Hypothalamus (tissue), 51 donors: Measurements from ENCODE around the gene GDI1.

Experiments used
- DNase-seq, 51 donors: peaks; one replicate each; lab custom pipeline; 2025; lab: John Stamatoyannopoulos, UW

The GDI1 gene

DNA sequence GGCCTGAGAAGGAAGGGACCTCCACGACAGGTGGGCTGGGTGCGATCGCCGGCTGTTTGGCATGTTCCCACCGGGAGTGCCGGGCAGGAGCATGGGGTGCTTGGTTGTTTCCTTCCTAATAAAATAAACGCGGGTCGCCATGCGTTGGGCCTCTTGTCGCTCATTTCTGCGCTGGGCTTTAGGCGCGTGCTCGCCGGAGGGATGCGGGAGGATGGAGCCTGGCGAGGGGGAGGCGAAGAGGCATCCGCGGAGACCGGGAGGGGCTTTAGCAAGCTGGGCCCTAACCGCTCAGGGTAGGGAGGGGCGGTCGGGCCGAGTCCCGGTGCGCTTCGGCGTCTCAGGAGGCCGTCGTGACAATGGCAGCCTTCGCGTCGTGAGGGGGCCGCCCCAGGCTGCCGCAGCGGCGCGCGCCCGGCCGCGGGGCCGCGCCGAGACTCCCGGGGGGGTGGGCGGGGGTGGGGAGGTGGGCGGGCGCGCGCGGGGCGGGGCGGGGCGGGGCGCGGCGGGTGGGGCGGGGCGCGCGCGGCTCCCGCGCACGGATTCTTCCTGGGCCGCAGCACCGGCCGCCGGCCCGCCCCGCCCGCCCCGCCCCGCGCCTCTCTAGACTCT is 476 bp upstream of the GDI1 start:
- DNase-seq = peak in 22 of 51 donors; percentile 1 to 58 (median 30)

DNA sequence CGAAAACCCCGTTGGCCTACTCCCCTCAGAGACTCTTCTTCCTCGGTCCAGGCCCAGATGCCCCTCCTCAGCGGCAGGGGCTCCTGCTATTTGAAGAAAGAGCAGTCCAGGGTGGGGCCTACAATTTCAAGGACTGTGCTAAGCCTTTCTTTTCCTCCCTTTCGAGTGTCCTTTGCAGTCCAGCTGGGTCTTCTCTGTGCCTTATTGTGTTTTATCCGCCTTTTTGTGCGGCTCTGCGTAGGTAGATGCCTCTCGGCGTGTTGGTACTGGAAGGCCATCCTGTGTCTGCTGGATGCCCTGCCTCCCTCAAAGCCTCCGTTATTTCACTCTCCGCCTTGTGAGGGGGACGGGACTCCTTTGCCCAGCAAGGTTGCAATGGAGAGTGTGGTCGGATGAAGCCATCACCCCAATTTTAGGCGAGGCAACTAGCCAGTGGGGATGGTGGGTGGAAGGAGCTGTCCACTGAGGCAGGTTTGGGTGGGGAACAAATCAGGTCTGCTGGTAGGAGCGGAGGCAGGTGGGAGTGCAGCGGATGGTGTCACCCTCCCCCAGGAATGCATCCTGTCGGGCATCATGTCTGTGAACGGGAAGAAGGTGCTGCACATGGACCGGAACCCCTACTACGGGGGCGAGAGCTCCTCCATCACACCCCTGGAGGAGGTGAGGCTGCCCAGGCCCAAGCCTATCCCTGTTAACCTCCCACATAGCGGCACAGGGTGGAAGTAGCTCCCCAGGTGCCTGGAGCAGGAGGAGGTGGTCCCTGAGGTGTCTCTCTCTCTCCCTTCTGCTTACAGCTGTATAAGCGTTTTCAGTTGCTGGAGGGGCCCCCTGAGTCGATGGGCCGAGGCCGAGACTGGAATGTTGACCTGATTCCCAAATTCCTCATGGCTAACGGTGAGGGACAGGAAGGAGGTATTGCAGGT is 1.3 kb downstream of the GDI1 start:
- no peak for DNase-seq

DNA sequence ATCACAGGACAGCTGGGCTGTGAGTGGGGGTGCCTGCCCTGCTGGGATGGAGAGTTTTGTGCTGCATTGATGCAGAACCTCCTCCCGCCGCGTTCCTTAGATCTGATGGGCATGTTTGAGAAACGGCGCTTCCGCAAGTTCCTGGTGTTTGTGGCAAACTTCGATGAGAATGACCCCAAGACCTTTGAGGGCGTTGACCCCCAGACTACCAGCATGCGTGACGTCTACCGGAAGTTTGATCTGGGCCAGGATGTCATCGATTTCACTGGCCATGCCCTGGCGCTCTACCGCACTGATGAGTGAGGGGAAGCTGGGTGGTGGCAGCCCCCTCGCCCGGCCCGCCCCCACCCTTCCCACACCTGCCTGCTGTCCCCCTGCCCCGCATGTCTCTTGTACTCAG is 2.9 kb downstream of the GDI1 start:
- DNase-seq = no peak

DNA sequence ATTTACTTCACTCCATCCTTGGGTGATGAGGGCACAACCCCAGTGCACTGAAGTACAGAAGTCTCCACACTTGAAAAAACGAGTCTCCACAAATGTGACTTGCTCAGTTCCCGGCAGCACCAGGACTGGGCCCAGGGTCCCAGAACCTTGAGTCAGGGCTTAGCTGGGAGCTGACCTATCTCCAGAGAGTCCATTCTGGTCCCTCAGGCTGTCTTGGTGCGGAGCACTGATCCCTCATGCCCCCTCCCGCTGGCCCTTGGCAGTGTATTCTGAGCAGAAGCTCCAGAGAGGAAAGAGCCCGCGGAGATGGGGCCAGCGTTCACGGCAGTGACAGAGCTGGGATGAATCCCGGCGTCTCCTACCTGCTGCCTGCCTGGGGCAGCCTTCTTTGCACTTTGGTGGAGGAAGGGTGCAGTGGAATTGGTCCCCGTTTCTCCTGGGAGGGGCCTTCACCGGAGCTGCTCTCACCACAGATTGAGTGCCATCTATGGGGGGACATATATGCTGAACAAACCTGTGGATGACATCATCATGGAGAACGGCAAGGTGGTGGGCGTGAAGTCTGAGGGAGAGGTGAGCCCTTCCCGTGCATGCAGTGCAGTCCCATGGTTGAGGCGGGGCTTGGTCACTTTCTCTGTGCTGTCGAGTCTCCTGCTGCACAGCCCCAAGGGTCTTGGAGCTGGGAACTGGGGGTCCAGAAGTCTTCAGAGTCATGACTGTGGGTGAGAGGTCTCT is 3.8 kb downstream of the GDI1 start:
- DNase-seq = no peak

DNA sequence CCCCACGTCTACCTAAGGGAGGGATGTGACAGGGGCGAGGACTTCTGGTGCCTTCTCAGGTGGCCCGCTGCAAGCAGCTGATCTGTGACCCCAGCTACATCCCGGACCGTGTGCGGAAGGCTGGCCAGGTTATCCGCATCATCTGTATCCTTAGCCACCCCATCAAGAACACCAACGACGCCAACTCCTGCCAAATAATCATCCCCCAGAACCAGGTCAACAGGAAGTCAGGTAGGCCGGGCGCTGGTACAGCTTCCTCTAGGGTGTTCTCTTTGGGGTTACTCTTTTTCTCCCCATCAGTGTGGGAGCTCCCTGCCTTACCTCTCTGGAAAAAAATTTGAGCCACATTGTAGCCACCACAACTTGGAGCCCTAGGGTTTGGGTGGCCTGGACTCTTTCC is 4.6 kb downstream of the GDI1 start:
- DNase-seq = no peak

DNA sequence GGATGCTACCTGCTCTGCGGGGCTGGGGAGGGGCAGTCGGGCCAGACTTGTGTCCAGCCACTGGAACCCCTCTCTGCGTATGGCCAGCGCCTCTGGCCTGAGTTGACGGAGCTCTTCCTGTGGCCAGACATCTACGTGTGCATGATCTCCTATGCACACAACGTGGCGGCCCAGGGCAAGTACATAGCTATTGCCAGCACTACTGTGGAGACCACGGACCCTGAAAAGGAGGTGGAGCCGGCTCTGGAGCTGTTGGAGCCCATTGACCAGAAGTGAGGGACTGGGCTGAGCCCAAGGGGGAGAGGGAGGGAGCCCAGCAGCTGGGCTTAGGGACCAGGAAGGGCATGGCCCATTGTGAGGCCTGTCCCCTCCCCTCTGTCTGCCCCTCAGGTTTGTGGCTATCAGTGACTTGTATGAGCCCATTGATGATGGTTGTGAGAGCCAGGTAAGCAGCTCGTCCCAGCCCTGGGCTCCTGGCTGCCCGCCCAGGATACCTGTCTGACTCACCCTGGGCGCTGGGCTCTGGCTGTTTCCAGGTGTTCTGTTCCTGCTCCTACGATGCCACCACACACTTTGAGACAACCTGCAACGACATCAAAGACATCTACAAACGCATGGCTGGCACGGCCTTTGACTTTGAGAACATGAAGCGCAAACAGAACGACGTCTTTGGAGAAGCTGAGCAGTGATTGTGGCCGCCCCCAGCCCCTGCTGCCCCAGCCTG is 5.2 kb downstream of the GDI1 start:
- no peak for DNase-seq

DNA sequence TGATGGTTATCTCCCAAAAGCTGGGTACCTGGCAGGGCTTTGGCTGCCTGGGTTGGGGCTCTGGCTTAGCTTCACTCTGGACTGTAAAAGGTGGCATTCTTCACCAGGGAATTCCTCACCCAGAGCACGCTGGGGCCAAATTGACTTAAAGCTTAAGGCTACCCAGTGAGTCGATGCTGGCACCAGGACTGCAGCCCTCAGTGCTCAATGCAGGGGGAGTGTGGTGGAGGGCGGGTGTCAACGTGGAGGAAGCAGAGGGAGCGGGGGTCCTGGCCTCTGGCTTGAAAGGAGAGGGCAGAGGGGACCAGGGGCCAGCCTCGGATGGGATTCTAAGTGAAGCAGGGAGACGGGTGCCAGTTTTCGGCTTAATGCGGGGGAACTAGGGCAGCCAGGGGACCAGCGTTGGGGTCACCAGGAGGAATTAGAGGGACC is 6.5 kb downstream of the GDI1 start:
- peak in 2 of 51 donors; percentile 19 to 23 for DNase-seq

DNA sequence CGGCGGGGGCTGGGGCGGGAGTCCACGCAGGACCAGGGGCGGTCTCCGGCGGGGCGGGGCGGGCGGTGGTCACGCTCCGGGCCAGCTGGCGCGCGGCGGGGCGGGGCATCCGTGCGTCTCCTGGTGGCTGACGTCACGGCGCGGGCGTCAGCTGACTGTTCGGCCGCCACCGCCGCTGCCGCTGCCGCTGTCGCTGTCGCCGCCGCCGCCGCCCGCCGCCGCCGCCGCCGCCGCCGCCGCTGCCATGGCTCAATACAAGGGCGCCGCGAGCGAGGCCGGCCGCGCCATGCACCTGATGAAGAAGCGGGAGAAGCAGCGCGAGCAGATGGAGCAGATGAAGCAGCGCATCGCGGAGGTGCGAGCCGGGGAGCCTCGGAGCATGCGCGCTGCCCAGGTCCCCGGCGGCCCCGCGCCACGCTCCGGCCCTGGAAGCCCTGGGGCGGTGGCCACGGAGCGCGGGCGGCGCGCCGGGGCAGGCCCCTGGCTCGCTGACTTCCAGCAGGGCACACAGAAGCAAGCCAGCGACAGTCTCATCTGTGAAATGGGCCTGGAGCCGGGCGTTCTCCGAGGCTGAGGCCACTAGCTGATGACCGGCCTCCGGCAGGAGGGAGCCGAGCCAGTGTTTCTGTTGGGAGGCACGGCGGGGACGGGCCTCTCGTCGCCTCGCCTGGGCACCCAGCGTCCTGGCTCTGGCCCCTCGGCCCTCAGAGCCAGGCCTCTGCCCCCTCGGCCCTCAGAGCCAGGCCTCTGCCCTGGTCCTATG is 7.2 kb downstream of the GDI1 start, which contains the start of gene FAM50A:
TSS of gene FAM50A (plus strand) at position 150 of the 763 bp plus-strand sequence. CDS start at position 245, 95 bp downstream.
- peak in 47 of 51 donors; percentile 11 to 84 (median 57) for DNase-seq

DNA sequence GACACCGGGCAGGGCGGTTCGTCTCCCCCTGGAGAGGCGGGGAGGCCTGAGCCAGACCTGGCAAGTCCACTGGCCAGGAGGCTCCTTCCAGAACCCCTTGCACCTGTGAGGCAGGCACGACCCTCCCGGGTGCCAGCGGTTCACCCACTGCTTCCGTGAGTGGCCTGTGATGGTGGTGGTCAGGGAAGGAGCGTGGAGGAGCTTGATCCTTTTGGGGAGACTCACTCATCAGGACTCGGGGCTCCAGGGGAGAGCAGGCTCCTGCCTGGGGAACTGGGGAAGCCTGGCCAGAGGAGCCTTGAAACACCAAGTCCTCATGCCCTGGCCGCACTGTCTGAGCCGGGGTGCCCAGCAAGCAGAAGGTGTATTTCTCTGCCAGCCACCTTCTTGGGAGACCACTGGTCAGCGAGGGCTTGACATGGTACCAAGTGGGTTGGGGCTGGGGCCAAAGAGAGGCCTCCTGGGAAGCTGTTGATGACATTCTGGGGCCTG is 7.8 kb downstream of the GDI1 start:
- no peak for DNase-seq

DNA sequence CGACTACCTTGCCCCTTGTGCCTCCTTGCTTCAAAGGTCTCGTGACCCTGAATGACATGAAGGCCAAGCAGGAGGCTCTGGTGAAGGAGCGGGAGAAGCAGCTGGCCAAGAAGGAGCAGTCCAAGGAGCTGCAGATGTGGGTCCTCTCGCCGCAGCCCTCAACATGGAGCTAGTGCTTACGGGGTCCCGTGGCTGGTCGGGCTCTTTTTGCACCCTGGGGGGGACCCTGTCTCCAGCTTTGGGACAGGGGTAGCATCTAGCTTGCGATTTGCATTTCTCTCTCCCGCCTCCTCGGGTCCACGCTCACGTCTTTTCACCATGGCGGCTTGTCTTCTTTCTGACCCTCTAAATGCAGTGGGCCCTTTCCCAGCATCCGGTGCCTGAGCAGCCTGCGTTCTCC is 8.8 kb downstream of the GDI1 start:
- DNase-seq = no peak

DNA sequence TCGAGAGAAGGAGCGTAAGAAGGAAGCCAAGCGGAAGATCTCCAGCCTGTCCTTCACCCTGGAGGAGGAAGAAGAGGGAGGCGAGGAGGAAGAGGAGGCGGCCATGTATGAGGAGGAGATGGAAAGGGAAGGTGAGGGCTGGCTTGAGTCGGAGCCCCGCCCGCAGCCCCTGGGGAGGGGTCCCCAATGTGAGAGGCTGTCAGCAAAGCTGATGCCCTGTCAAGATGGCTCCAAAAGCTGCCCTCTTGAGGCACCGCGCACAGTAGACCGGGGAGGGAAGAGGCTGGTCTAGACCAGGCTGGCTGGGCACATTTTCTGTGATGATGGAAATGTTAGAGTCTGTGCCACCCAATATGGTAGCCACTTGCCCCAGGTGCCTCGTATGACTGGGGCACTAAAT is 9.5 kb downstream of the GDI1 start:
- DNase-seq = no peak

DNA sequence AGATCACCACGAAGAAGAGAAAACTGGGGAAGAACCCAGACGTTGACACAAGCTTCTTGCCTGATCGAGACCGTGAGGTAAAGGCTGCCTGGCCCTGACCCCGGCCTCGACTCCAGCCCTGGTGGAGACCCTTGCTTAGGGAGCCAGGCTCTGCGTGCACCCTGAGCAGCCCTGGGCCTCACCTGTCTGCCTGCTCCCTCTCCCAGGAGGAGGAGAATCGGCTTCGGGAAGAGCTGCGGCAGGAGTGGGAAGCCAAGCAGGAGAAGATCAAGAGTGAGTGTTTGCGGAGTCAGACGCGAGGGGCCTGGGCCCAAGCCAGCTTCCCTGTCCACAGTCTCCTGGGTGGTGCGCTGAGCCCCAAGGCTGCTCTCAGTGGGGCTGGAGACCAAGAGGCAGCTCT is 11.5 kb downstream of the GDI1 start:
- no peak for DNase-seq

DNA sequence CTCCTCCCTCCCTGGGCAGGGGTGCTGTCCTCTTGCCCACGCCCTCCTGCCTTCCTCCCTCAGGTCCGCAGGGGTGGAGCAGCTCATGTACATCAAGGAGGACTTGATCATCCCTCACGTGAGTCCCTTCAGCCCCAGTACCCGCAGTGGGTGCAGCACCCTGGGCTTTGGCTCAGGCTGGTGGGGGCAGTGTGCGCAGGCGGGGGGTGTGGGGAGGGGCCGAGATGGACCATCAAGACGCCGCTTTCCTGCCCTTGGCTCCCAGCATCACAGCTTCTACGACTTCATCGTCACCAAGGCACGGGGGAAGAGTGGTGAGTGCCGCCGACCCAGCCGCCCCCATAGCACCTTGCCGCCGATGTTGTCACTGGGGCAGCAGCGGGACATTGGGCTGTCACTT is 12.7 kb downstream of the GDI1 start:
- DNase-seq = no peak

DNA sequence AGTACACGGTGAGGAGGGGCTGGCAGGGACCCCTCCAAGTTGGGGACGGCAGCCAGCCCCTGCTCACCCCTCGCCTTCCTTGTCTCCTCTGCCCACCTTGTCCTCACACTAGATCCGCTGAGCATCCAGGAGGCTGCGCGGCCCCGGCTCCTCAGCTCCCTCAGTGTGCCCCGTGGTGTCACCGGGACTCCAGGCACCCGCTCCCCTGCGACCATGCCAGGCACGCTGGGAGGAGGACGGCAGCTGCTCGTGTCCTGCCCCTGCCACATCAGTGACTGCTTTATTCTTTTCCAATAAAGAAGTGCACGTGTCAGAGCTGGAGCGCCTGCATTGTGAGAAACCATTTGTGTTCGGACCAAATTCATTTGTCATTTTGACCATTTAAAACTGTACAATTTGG is 13.4 kb downstream of the GDI1 start:
- DNase-seq = peak in 15 of 51 donors; percentile 2 to 38 (median 9)

DNA sequence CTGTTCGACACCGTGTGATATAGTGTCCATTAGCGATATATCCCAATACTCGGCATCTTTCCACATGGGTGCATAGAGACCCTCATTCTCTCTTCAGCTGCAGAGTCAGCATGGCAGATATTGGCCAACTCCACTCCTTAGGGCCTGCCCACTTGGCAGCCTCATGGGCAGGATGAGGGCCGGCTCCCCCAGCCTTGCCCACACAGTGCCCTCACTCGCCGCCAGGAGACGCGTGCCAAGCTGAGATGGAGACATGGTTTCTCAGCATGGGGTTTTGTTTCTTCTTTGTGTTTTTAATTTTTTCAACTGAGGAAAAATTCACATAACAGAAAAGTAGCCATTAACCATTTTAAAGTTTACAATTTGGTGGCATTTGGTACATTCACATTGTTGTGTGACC is 15.9 kb downstream of the GDI1 start:
- peak in 16 of 51 donors; percentile 1 to 39 (median 12) for DNase-seq

DNA sequence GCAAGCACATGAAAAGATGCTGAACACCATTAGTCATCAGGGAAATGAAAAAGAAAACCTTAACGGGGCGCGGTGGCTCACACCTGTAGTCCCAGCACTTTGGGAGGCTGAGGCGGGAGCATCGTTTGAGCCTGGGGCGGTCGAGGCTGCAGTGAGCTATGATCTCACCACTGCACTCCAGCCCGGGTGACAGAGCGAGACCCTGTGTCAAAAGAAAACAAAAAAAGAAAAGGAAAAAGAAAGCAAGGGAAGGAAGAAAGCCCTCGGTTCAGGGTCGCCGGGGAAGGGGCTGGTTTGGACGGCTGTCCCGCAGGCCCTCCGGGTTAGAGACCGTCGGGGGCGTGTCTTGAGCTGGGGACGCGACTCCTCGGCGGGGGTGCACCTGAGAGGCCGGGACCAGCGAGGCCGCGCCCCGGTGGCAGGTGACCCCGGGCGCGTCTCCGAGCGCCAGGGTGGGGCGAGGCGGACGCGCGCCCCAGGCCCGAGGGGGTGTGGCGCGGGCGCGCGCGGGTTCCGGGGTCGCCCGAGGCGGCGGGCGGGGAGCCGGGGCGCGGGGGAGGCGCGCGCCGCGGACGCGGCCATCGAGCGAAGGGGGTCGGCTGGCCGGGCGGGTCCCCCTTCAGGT is 20.6 kb downstream of the GDI1 start:
- peak in 15 of 51 donors; percentile 10 to 66 (median 31) for DNase-seq

DNA sequence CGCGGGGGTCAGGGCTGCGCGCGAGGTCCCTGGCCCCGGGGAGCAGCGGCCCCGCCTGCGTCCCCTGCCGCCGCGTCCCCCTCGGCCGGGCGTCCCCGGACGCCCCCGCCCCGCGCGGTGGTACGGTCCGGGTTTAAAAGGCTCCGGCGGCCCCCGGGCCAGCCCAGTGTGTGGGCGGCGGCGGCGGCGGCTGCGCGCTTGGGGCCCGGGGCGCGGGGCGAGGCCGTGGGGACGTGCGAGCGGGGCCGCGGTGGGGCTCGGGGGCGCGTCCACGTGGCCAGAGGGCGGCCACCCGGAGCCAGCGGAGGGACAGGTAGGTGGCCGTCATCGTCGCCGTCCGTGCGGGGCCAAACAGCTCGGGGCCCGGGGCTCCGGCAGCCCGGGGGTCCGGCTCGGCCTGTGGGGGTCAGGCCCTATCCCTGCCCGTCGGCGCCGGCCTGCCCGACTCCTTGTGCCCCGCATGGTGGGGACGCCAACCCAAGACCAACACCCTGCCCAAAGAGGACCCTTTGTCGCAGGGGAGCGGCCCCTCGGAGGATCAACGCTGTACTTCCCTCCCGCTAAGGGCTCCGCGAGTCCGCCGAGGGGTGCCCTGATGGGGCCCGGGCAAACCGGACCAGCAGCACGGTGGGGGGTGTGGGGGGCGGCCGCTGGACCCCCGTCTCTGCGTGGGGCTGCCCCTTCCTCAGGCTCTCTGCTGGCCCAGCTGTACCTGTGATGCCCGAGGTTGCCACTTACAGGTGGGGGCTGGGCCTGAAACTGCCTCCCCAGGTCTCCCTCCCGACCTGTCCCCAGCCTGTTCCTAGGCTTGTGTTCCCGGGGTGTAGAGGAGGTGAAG is 21.4 kb downstream of the GDI1 start, which contains the start of gene PLXNA3:
TSS of gene PLXNA3 (plus strand) at position 166 of the 838 bp plus-strand sequence. CDS start 1,903 bp downstream, outside the sequence.
- peak in 33 of 51 donors; percentile 1 to 68 (median 21) for DNase-seq
